HG03520 (cell line): ENCODE data around the gene MTNR1A.

Source experiments
- ATAC-seq: cut with Tn5 transposase; IDR thresholded peaks from one replicate; pipeline ENCODE4 v1.9.1; 2021; ENCODE audit warnings: mild to moderate bottlenecking, moderate library complexity; ENCODE audit not compliant: unreplicated experiment

The MTNR1A gene

GRCh38 chr4:186494496-186494895, 60.9 kb downstream of the MTNR1A start:
- no peak for ATAC-seq

GRCh38 chr4:186487726-186488125, 67.6 kb downstream of the MTNR1A start:
- ATAC-seq = no peak

DNA sequence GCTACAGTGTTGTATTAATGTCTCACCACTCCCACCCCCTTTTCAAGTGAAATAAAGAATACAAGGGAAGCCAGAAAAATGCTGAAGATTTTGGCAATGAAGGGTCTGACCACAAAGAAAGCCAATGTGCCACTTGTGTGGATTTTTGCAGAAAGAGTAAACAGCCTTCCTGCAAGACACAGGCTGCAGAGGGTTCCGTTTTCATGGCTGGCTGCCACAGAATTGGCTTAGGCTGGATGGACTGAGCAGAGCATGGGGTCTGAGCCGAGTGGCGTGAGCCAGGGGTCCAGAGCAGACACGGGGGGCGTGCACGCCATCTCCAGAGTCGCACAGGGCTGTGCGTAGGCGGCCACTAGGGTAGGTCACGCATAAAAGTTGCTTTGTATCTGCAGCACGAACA, 69.2 kb downstream of the MTNR1A start:
- no peak for ATAC-seq

DNA sequence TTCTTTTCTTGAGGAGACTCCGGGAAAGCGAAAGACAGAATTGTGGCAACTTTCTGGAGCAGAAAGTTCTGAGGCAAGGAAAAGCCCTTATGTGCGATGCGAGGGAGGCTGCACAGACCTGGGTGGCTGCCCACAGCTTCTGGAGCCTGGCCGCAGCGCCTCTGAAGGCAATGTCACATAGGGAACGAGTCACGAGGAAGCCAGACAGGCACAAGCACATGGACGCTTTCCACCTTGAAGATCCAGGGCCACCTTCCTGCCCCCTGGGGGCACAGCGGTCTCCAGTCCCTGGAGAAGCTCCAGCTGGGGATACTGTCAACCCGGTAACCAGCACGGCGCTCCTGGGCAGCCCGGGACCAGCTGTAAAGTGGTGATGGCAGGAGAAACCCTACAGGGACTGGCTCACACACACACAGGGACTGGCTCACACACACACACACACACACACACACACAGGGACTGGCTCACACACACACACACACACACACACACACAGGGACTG, 69.8 kb downstream of the MTNR1A start:
- no peak for ATAC-seq

- ATAC-seq = no peak
These were observed 70.2 kb downstream of the MTNR1A start for GRCh38 chr4:186485150-186485549.

GRCh38 chr4:186483656-186484055, 71.7 kb downstream of the MTNR1A start:
- ATAC-seq = no peak
